Right lung (tissue), 10 donors: ENCODE measurements around the gene TPI1. TPM values are rescaled to one million over a fixed set of nuclear protein-coding genes. Genes with fewer than 3 reads are reported as not detected.
A peak's percentile ranks its signal among the peaks of the same experiment; 100 is the strongest.

Experiments used
- DNase-seq, 2 donors: peaks; one replicate each; pipeline ENCODE4 v3.0.0-alpha.2; 2013
- long read RNA-seq, 8 donors: transcript quantifications; one replicate each; lab custom pipeline, GENCODE V29; 2026
- polyA plus RNA-seq, 5 donors: library from polyadenylated mRNA; unstranded; fragments of 120-200 nt; gene quantifications; one replicate each; pipeline versions ENCODE4 v1.2.1 to v1.2.3, GENCODE V29; 2013; ENCODE audit warnings: inconsistent platforms in 1 of 5, low replicate concordance in 1 of 5; ENCODE audit not compliant: insufficient read length in 5 of 5, insufficient read depth in 1 of 5

The TPI1 gene
- 100 to 1,000 TPM; 420 to 565 (median 460) TPM for polyA plus RNA-seq
- long read RNA-seq, donor 1, transcript TPI1-201 (7 exons, 1,763 nt), result major isoform, 326 of 499 reads
- long read RNA-seq, donor 1, partial matches to known transcripts, result 135 of 499 reads
- long read RNA-seq, donor 1, other reads (novel, unspliced or antisense), result 36 of 499 reads
- long read RNA-seq, donor 2, transcript TPI1-201 (7 exons, 1,763 nt), result major isoform, 223 of 299 reads
- long read RNA-seq, donor 2, partial matches to known transcripts, result 53 of 299 reads
- long read RNA-seq, donor 2, other reads (novel, unspliced or antisense), result 22 of 299 reads
- long read RNA-seq, donor 3, transcript TPI1-201 (7 exons, 1,763 nt), result major isoform, 267 of 311 reads
- long read RNA-seq, donor 3, partial matches to known transcripts, result 27 of 311 reads
- long read RNA-seq, donor 3, other reads (novel, unspliced or antisense), result 14 of 311 reads
- long read RNA-seq, donor 4, transcript TPI1-201 (7 exons, 1,763 nt), result major isoform, 188 of 273 reads
- long read RNA-seq, donor 4, partial matches to known transcripts, result 84 of 273 reads
- long read RNA-seq, donor 4, other reads (novel, unspliced or antisense), result 0 of 273 reads
- long read RNA-seq, donor 5, transcript TPI1-204 (2 exons, 427 nt), result minor isoform, 7 of 434 reads
- long read RNA-seq, donor 5, transcript TPI1-201 (7 exons, 1,763 nt), result major isoform, 336 of 434 reads
- long read RNA-seq, donor 5, partial matches to known transcripts, result 67 of 434 reads
- long read RNA-seq, donor 5, other reads (novel, unspliced or antisense), result 23 of 434 reads
- long read RNA-seq, donor 6, transcript TPI1-201 (7 exons, 1,763 nt), result major isoform, 333 of 435 reads
- long read RNA-seq, donor 6, partial matches to known transcripts, result 64 of 435 reads
- long read RNA-seq, donor 6, other reads (novel, unspliced or antisense), result 35 of 435 reads
- long read RNA-seq, donor 7, transcript TPI1-201 (7 exons, 1,763 nt), result major isoform, 246 of 317 reads
- long read RNA-seq, donor 7, partial matches to known transcripts, result 53 of 317 reads
- long read RNA-seq, donor 7, other reads (novel, unspliced or antisense), result 14 of 317 reads
- long read RNA-seq, donor 8, transcript TPI1-201 (7 exons, 1,763 nt), result major isoform, 112 of 146 reads
- long read RNA-seq, donor 8, partial matches to known transcripts, result 23 of 146 reads
- long read RNA-seq, donor 8, other reads (novel, unspliced or antisense), result 10 of 146 reads

DNA sequence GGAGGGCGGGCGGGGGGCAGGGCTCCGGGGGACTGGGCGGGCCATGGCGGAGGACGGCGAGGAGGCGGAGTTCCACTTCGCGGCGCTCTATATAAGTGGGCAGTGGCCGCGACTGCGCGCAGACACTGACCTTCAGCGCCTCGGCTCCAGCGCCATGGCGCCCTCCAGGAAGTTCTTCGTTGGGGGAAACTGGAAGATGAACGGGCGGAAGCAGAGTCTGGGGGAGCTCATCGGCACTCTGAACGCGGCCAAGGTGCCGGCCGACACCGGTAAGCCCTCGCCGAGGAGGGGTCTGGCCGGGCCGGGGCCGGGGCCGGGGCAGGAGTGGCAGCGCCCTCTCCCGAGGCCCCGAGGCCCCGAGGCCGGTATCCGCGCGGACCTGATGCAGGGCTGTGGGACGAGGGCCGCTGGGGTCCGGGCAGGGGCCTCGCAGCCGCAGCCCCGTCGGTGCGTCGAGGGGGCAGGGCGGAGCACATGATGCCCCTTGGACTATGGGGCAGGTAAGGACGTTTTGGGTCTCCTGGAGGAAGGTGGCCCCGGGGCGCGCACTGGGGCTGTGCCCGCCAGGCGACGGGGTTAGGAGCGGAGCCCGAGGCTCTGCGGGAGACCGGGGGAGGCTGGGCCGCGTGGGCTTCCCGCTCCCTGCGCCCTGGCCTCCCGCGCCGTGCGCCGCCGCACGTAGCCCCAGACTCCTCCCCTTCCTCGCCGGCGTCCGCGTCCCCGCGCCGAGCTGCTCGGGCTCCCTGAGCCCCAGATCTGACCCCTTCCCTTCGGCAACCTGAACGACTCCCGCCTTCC lies at the start of gene TPI1:
TPI1 (plus strand) TSS at position 119 of the 798 bp plus-strand sequence; CDS start at position 155, 36 bp downstream.
- DNase-seq, result peak; percentile 83 to 84

DNA sequence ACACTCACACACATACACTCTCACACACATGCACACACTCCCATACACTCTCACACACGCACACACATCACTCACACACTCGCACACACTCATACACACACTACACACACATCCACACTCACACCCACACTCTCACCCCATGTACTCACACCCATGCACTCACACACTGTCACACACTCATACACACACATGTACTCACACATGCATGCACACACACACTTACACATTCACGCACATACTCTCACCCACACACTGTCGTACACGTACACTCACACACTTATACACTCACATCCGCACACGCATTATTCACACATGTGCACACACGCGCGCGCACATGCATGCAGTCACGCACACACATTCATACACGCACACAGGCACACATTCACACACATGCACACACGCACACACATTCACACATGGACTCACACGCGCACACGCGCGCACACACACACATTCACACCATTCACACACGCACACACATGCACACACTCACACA lies 49.6 kb upstream of the TPI1 start:
- DNase-seq, result no peak

DNA sequence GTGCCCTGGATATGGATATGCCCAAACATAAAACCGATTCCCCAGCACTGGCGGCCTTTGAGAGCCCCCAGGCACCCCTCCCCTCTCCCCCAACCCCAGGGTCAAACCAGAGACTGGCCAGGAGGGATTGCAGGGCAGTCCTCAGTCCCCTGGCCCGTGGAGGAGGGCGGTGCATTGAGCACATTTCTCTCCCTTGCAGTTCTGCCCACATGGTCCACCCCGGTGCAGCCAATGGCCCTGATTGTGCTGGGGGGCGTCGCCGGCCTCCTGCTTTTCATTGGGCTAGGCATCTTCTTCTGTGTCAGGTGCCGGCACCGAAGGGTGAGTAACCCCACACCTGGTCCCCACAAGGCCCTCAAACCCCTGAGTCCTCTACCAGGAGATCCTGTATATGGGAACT lies 49.1 kb upstream of the TPI1 start:
- no peak for DNase-seq

DNA sequence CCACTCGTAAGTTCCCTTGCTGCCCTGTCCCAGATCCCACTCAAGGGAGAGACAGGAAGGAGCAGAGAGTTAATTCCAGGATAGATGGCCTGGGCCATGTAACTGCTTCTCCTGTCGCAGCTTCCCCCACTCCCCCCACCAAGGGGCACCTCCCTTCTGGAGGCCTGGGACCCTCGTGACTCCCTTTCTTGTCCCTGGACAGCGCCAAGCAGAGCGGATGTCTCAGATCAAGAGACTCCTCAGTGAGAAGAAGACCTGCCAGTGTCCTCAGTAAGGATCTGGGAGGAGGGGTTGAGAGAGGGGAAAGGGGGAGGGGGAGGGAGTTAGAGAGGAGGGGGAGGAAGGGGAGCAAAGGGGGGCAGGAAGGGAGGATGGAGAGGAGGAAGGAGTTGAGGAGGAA lies 48.7 kb upstream of the TPI1 start:
- DNase-seq, result no peak

DNA sequence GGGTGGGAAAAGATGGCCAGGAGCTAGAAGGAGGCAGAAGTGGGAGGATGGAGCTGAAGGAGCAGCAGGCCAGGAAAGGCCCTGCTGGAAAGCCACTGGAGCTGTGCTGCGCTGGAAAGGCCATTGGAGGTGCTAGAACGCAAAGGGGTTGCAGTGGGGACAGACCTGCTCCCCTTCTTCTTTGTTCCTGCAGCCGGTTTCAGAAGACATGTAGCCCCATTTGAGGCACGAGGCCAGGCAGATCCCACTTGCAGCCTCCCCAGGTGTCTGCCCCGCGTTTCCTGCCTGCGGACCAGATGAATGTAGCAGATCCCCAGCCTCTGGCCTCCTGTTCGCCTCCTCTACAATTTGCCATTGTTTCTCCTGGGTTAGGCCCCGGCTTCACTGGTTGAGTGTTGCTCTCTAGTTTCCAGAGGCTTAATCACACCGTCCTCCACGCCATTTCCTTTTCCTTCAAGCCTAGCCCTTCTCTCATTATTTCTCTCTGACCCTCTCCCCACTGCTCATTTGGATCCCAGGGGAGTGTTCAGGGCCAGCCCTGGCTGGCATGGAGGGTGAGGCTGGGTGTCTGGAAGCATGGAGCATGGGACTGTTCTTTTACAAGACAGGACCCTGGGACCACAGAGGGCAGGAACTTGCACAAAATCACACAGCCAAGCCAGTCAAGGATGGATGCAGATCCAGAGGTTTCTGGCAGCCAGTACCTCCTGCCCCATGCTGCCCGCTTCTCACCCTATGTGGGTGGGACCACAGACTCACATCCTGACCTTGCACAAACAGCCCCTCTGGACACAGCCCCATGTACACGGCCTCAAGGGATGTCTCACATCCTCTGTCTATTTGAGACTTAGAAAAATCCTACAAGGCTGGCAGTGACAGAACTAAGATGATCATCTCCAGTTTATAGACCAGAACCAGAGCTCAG lies 48.0 kb upstream of the TPI1 start:
- DNase-seq, result no peak

DNA sequence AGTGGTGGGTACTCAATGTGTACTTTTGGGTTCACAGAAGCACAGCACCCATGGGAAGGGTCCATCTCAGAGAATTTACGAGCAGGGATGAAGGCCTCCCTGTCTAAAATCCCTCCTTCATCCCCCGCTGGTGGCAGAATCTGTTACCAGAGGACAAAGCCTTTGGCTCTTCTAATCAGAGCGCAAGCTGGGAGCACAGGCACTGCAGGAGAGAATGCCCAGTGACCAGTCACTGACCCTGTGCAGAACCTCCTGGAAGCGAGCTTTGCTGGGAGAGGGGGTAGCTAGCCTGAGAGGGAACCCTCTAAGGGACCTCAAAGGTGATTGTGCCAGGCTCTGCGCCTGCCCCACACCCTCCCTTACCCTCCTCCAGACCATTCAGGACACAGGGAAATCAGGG lies 47.2 kb upstream of the TPI1 start:
- DNase-seq, result no peak

DNA sequence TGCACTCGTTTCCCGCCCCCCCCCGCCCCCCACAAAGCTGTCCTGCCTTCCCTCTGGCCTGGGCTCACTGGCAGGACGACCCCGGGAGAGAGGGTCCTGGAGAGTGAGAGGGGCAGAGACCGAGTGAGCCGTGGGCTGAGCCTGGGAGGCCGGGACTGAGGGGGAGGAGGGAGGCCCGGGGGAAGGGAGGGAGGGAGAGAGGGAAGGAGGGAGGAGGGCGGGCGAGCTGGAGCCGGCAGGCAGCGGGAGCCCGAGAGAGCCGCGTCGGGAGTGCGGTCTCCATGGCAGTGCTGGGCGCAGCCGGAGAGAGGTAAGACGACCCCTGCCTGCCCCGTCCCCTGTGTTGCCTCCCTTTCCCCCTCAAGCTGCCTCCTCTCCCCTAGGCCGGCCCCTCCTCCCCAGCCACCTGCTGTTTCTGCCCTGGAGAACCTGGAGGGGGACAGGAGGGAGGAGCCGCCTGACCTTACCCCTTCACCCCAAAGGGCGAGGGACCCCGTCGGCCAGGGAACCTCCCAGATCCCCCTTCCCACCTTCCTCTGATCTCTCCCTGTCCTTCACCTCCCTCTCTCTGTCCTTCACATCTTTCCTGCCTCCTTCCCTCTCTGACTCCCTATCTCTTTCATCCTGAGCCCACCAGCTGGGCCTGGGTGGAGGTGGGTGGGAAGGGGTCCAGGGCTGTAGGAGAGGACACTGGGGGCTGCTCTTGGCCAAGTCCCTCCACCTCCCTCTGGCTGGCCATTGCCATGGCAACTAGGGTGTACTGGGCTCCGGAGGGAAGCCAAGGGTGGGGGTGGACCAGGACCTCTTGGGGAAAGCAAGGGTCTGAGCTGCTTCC lies 45.5 kb upstream of the TPI1 start, which contains the start of gene GPR162:
GPR162 (plus strand) TSS at position 231 of the 835 bp plus-strand sequence. CDS start 2,078 bp downstream, outside the sequence.
- peak; percentile 67 to 81 for DNase-seq

DNA sequence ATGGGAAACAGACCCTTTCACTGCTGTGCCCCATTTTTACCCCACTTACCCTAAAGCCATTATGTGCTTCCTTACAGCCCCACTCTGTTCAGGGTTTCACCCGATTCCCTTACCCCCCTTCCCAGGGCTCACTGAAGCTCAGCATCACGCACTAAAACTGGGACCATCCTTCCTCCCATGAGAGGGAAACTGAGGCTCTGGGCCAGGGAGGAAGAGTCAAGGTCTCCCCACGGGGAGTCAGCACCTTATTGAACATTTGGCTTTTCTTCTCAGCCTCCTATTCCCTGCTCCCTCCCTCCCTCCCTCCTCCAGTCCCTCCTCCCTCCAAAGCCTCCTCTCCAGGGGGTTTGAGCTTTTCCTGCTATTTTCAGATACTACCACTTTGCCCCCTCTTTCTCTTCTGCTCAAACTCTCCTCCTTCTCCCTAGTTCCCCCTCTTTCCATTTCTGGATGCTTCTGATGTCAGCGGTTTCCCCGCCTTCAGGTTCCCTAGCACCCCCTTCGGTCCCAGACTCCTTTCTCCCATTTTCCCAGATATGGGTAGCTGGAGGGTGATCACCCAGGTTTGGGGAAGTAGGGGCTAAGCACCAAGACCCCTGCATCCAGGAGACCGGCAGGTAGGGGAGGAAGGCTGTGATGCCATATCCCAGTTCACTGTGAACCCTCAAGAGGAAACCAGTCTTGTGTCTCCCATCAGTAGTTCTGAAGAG lies 44.8 kb upstream of the TPI1 start:
- no peak for DNase-seq

DNA sequence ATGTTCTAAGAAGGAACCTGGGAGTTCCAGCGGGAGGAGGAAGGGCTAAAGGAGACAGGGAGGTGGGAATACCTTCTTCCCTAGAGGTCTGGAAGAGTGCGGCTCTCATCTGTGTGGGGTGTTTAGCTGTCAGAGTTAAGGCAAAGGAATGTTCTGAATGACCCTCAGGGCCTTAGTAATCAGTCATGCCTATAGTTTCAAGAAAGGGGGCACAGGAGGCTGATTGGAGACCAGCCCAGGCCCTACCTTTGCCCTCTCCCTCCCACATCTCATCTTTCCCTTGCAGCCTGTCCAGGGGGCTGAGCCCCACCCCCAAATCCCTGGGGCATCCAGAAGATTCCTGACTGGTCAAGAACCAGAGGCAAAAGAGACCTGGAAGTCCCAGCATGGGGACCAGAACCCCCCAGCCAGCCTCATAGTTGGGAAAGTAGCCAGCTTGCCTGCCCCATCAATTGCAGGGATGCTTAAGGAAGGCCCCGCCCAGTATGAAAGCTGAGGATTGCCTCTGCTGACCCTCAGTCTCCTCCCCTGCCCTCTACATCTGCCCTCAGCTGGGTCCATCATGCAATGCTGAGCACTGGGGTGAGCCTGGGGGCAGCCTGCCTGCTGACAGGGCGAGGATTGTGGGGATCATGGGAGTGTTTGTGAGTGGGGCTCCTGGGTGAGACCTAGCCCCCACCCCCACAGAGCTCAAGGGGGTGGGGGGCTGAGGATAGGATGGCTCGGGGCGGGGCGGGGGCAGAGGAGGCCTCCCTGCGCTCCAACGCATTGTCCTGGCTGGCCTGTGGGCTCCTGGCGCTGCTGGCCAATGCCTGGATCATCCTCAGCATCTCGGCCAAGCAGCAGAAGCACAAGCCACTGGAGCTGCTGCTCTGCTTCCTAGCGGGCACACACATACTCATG lies 43.9 kb upstream of the TPI1 start:
- no peak for DNase-seq

DNA sequence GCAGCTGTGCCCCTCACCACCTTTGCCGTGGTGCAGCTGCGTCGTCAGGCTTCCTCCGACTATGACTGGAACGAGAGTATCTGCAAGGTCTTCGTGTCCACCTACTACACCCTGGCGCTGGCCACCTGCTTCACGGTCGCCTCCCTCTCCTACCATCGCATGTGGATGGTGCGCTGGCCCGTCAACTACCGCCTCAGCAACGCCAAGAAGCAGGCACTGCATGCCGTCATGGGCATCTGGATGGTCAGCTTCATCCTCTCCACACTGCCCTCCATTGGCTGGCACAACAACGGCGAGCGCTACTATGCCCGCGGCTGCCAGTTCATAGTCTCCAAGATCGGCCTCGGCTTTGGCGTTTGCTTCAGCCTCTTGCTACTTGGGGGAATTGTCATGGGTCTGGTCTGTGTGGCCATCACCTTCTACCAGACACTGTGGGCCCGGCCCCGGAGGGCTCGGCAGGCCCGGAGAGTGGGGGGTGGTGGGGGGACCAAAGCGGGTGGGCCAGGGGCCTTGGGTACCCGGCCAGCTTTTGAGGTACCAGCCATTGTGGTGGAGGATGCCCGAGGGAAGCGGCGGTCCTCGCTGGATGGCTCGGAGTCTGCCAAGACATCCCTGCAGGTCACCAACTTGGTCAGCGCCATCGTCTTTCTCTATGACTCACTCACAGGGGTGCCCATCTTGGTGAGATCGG lies 43.1 kb upstream of the TPI1 start:
- no peak for DNase-seq

DNA sequence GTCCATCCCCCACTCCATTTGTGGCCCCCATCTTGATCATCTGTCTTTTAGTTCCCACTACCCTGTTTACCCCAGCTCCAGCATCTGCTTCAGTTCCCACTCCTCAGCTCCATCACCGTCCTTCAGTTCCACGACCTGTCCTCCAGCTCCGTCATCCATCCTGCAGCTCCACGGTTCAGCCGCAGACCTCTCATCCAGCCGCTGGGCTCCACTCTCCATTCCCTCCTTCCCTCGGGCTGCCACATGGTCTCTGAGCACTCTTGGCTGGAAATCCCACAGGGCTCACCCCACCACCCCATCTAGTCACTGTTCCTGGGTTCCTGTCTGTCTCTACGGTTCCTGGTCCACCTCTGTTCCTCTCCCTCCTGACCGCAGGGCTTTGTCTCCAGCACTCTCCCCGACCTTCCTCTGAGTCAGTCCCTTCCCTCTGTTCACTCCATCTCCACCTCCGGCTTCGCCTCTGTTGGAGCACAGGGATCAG lies 42.4 kb upstream of the TPI1 start:
- no peak for DNase-seq

DNA sequence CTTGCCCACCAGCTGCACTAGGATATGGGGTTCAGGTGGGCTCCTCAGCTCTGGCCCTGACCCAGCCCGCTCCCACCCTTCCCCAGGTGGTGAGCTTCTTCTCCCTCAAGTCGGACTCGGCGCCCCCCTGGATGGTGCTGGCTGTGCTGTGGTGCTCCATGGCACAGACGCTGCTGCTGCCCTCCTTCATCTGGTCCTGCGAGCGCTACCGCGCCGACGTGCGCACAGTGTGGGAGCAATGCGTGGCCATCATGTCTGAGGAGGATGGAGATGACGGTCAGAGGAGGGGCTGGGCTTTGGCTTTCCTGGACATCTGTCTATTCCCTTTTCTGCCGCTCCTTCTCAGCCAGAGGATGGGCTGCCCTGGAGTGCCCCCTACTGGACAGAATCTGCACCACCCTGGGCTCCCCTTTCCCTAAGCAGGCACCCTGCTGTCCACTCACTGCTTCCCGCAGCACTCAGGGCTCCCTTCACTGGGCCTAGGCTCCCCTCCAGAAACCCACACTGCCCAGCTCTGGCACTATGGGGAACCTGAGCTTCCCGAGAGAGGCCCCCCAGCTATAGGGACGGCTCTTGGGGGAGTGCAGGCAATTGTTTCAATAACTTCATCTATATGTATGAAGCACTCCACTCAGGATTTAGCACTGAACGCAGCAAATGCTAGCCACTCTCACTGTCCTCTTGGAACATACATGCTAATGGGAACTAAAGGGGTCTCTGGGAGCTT lies 41.8 kb upstream of the TPI1 start:
- peak; percentile 77 to 86 for DNase-seq

DNA sequence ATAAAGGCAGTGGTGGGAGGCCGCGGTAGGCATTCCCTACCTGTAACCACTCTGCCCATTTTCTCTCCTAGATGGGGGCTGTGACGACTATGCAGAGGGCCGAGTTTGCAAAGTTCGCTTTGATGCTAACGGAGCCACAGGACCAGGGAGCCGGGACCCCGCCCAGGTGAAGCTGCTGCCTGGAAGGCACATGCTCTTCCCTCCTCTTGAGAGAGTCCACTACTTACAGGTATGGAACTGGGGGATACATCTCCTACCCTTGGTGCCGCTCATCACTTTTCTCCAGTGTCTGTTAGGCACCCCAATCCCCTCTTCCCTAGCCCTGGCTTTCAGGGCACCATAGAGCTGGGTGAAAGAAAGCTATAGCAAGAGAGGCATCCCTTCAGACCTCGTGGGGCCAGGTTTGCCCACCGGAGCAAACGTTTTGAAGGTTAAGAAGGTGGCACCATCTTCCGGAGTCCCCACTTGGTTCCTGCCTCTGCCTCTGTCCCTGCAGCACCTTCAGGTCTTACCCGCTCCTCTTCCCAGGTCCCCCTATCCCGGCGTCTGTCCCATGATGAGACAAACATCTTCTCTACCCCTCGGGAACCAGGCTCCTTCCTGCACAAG lies 41.1 kb upstream of the TPI1 start:
- DNase-seq, result no peak

DNA sequence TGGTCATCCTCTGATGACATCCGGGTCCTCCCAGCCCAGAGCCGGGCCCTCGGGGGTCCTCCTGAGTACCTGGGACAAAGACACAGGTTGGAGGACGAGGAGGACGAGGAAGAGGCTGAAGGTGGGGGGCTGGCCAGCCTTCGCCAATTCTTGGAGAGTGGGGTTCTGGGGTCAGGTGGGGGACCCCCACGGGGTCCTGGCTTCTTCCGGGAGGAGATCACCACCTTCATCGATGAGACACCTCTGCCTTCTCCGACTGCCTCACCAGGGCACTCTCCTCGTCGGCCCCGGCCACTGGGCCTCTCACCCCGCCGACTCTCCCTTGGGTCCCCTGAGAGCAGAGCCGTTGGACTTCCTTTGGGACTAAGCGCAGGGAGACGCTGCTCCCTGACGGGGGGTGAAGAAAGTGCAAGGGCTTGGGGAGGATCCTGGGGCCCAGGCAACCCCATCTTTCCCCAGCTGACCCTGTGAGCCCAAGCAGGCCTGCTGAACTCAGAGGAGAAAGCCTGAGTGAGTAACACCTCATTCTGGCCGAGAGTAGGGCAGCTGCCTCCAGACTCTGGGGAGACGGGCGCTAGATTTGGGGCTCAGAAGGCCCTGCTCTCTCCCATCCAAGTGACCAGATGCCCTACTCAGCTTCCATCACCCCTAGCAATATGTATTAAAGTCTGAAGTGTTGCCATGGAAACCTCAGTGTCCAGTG lies 40.4 kb upstream of the TPI1 start:
- no peak for DNase-seq
